GM12873 (cell line): ENCODE data around the gene CASP2.

Experiments used
- CTCF ChIP-seq: IDR thresholded peaks from 2 replicates; pipeline ENCODE4 v1.5.1; 2012; ENCODE audit warnings: low read depth, mild to moderate bottlenecking, moderate library complexity, low read length, control low read depth; ENCODE audit not compliant: insufficient read depth; ENCODE audit errors: missing control alignments

CASP2 gene

GRCh38 chr7:143299840-143300239 is 11.7 kb downstream of the CASP2 start:
- peak; percentile 77 for TF ChIP-seq CTCF

GRCh38 chr7:143300959-143301935 is 13.1 kb downstream of the CASP2 start:
- no peak for TF ChIP-seq CTCF

DNA sequence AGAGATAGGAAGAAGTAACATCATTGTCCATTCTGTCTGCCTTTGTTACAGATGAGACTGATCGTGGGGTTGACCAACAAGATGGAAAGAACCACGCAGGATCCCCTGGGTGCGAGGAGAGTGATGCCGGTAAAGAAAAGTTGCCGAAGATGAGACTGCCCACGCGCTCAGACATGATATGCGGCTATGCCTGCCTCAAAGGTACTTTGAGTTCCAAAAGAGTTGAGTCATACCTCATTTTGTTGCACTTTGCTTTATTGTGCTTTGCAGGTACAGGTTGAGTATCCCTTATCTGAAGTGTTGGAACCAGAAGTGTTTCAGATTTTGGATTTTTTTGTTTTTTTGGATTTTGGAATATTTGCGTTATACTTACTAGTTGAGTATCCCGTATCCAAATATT is 15.6 kb downstream of the CASP2 start:
- TF ChIP-seq CTCF: no peak

DNA sequence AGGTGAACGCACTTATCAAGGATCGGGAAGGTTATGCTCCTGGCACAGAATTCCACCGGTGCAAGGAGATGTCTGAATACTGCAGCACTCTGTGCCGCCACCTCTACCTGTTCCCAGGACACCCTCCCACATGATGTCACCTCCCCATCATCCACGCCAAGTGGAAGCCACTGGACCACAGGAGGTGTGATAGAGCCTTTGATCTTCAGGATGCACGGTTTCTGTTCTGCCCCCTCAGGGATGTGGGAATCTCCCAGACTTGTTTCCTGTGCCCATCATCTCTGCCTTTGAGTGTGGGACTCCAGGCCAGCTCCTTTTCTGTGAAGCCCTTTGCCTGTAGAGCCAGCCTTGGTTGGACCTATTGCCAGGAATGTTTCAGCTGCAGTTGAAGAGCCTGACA is 16.8 kb downstream of the CASP2 start:
- no peak for TF ChIP-seq CTCF

DNA sequence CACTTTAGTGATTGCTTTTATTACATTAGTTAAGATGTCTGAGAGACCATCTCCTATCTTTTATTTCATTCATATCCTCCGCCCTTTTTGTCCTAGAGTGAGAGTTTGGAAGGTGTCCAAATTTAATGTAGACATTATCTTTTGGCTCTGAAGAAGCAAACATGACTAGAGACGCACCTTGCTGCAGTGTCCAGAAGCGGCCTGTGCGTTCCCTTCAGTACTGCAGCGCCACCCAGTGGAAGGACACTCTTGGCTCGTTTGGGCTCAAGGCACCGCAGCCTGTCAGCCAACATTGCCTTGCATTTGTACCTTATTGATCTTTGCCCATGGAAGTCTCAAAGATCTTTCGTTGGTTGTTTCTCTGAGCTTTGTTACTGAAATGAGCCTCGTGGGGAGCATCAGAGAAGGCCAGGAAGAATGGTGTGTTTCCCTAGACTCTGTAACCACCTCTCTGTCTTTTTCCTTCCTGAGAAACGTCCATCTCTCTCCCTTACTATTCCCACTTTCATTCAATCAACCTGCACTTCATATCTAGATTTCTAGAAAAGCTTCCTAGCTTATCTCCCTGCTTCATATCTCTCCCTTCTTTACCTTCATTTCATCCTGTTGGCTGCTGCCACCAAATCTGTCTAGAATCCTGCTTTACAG is 17.4 kb downstream of the CASP2 start:
- peak; percentile 78 for TF ChIP-seq CTCF

DNA sequence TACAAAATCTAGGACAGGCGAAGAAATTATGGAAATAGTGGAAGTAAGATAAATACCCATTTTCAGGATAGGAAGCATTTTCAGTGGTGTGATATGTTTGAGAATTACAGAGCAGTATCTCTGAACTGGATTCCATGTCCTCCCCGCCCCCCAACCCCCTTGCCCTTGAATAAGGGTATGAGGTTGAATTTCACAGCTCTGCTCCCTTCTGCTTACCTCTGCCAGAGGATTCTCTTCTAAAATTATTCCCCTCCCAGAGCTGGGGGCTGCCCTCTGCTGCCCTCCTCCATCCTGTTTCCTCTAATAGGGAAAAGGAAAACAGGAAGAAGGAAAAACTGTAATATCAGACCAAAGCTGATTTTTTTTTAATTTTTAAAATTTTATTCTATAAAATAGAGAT is 20.5 kb downstream of the CASP2 start:
- TF ChIP-seq CTCF: no peak

GRCh38 chr7:143314127-143314526 is 26.0 kb downstream of the CASP2 start:
- TF ChIP-seq CTCF: no peak
